Activated naive CD8-positive, alpha-beta T cell treated with anti-CD3 and anti-CD28 coated beads, Interleukin-2, amount 50 U/mL, for 24 hours (primary cell): ENCODE results near the gene DGKA.

Experiments
- ATAC-seq: fragments of 150-1000 bp; cut with Tn5 transposase; one replicate; pipeline ENCODE4 v1.10.0; 2021
- DNase-seq: peaks from one replicate; pipeline ENCODE4 v3.0.0; 2021
- H3K27ac Mint-ChIP-seq: one replicate; pipeline ENCODE4 v1.8.0; 2021; ENCODE audit warnings: mild to moderate bottlenecking, mixed read lengths
- H3K27me3 Mint-ChIP-seq: one replicate; pipeline ENCODE4 v1.8.0; 2021; ENCODE audit warnings: mixed read lengths
- H3K36me3 Mint-ChIP-seq: one replicate; pipeline ENCODE4 v1.8.0; 2021; ENCODE audit warnings: low read depth, mixed read lengths
- H3K4me1 Mint-ChIP-seq: one replicate; pipeline ENCODE4 v1.8.0; 2021; ENCODE audit warnings: mixed read lengths
- H3K4me3 Mint-ChIP-seq: one replicate; pipeline ENCODE4 v1.8.0; 2021; ENCODE audit warnings: mild to moderate bottlenecking, moderate library complexity, mixed read lengths
- H3K9me3 Mint-ChIP-seq: one replicate; pipeline ENCODE4 v1.8.0; 2021; ENCODE audit warnings: mixed read lengths

DGKA gene

GRCh38 chr12:55938826-55939501 lies 8.0 kb downstream of the DGKA start:
- Mint-ChIP-seq H3K9me3 (no peaks in the 10 kb centered on the region), H3K36me3 (peaks cover 60% of the 10 kb centered on the region), H3K4me3 (no peak overlapping the region), H3K27ac (peak overlapping the region; percentile 74), H3K4me1 (peaks cover 60% of the 10 kb centered on the region), H3K27me3 (no peaks in the 10 kb centered on the region)
- peak; percentile 23 for DNase-seq
- ATAC-seq: peak; percentile 55

GRCh38 chr12:55940065-55940732 lies 9.2 kb downstream of the DGKA start:
- Mint-ChIP-seq H3K27ac (peak overlapping the region; percentile 49), H3K27me3 (no peaks in the 10 kb centered on the region), H3K9me3 (no peaks in the 10 kb centered on the region), H3K4me1 (peaks cover 48% of the 10 kb centered on the region), H3K36me3 (peaks cover 68% of the 10 kb centered on the region), H3K4me3 (no peak overlapping the region)
- ATAC-seq (peak; percentile 86), DNase-seq (peak; percentile 82)

DNA sequence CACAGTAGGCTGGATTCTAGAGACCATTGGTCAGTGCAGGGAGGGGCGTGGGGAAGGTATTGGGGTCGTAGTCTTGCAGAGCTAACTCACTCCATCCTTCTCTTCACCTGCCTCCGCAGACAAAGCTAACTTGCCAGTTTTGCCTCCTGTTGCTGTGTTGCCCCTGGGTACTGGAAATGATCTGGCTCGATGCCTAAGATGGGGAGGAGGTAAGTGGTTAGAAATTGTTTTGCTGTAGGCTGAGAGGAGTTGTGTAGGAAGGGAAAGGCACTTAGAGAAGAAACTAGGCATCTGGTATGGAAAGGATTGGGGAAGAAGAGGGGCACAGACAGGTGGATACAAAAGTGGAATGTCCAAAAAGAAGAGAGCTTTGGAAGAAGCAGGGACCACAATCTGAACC lies 11.1 kb downstream of the DGKA start:
- Mint-ChIP-seq H3K4me3 (no peak overlapping the region), H3K4me1 (peaks cover 51% of the 10 kb centered on the region), H3K36me3 (peaks cover 75% of the 10 kb centered on the region), H3K27me3 (no peaks in the 10 kb centered on the region), H3K27ac (peak overlapping the region; percentile 55), H3K9me3 (no peaks in the 10 kb centered on the region)
- DNase-seq: no peak
- ATAC-seq: no peak

DNA sequence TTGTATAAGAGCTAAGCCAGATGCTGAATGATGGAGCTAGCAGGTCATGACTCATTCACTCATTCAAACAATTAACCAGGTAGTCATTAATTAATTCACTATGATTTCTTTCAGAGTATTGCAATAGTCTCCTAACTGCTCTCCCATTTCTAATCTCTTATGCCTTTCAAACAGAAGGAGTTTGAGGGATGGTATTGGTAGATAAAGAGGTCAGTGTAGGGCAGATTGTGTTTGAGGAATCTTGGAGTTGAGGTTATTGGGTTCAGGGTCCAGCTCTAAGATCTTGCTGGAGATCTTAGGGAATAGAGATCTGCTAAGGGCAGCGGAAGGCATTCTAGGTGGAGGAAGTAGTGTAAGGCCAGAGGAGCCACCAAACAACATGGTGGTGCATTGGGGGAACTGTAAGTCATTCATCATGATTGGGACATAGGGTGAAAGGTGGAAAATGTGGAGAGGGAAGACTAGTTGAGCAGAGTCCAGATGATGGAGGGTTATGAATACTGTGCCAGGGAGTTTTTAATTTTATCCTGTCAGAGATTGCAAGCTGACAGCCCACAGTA lies 11.7 kb downstream of the DGKA start:
- DNase-seq: no peak
- no peak overlapping the region for H3K4me3 Mint-ChIP-seq
- H3K27ac Mint-ChIP-seq: peak overlapping the region; percentile 45
- ATAC-seq: no peak
- H3K9me3 Mint-ChIP-seq: no peaks in the 10 kb centered on the region
- peaks cover 48% of the 10 kb centered on the region for H3K4me1 Mint-ChIP-seq
- no peaks in the 10 kb centered on the region for H3K27me3 Mint-ChIP-seq
- peaks cover 75% of the 10 kb centered on the region for H3K36me3 Mint-ChIP-seq

DNA sequence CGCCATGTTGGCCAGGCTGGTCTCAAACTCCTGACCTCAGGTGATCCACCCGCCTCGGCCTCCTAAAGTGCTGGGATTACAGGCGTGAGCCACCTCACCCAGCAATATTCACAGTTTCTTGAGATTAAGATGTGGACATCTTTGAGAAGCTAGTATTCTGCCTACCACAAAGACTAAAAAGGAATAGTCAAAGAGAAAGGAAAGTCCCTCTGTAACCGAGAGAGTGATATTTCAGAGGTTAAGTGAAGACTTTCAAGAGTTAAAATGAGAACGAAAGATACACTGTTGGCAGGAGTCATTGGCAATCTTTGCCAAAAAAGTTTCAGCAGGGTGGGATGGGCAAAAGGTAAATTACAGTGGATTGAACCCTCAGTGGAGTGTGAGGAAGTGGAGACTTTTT lies 15.6 kb downstream of the DGKA start:
- H3K27ac Mint-ChIP-seq: peak overlapping the region; percentile 55

GRCh38 chr12:55955344-55955743 lies 24.4 kb downstream of the DGKA start:
- peaks cover 9% of the 10 kb centered on the region for H3K4me1 Mint-ChIP-seq
- no peaks in the 10 kb centered on the region for H3K9me3 Mint-ChIP-seq
- H3K27ac Mint-ChIP-seq: peak overlapping the region; percentile 10
- no peaks in the 10 kb centered on the region for H3K27me3 Mint-ChIP-seq
- no peak overlapping the region for H3K4me3 Mint-ChIP-seq
- ATAC-seq: peak; percentile 3
- peaks cover 27% of the 10 kb centered on the region for H3K36me3 Mint-ChIP-seq
- DNase-seq: no peak

More for the DNA sequence above, 15.6 kb downstream of the DGKA start:
- Mint-ChIP-seq H3K4me3 (no peak overlapping the region), H3K27me3 (no peaks in the 10 kb centered on the region), H3K36me3 (peaks cover 66% of the 10 kb centered on the region), H3K9me3 (no peaks in the 10 kb centered on the region), H3K4me1 (peaks cover 19% of the 10 kb centered on the region)
- ATAC-seq (peak; percentile 49), DNase-seq (no peak)

DNA sequence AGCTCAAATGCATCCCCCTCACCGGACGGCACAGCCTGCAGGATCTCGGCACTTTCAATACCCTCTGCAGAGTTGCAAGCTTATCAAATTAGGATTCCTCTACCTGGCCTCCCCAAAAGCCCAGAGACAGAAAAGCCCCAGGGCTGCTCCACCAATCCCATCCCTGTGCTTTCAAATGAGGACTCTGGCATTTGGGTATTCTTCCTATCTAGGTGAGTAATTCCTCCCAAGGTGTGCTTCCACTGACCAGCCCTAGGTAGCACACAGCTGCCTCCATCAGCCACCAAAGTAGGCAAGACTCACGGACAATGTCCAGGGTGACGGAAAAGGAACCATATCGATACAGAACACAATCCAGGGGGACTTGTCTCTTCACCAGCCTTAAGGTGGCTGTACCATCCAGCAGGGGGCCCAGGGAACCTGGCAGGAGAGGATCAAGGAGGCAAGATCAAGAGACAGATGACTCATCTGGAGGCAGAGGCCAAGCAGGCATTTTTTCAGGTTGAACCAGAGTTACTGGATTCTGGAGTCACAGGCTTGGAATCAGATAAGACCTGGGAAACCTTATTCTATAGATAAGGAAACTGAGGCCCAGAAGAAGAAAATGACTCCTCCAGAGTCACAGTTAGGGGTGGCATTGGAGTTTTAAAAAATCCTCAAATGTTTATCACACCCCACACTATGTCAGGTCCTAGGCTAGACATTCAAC lies 25.0 kb downstream of the DGKA start:
- peak; percentile 77 for ATAC-seq
- no peak overlapping the region for H3K4me3 Mint-ChIP-seq

DNA sequence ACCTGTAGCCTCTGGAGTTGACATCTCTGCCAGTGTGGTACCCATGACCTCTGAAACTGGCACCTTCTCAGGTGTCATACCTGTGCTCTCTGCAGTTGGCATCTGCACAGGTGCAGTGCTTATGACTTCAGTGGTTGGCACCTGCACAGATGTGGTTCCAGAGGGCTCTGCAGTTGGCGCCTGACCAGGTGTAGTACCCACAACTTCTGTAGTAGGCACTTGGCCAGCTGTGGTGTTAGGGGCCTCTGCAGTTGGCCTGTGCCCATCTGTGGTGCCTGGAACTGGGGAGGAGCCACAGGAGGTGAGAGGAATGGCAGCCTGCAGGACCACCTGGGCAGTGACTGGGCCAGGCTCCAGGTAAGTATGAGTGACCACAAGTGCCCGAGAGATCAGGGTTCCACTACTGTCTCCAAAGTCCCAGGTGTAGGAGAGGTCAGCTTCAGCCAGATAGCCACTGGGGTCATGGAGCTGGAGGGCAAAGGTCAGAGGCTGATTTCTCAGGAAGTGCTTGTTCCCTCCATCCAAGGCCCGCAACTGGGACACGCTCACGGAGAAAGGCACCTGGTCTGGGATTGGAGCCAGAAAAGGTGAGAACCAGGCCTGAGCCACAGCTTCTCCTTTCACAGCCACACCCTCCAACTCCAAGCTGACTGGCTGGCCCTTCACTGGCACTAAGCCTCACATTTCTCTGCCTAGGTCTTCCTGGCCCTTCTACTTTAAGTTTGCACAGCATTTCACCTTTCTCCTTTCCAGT lies 26.3 kb downstream of the DGKA start:
- Mint-ChIP-seq H3K4me3 (no peak overlapping the region), H3K9me3 (no peaks in the 10 kb centered on the region), H3K4me1 (peaks cover 9% of the 10 kb centered on the region), H3K27me3 (no peaks in the 10 kb centered on the region), H3K36me3 (peaks cover 21% of the 10 kb centered on the region), H3K27ac (no peak overlapping the region)
- ATAC-seq (no peak), DNase-seq (no peak)

More for the DNA sequence above, 25.0 kb downstream of the DGKA start:
- DNase-seq: peak; percentile 57
- peaks cover 9% of the 10 kb centered on the region for H3K4me1 Mint-ChIP-seq
- H3K36me3 Mint-ChIP-seq: peaks cover 27% of the 10 kb centered on the region
- H3K27ac Mint-ChIP-seq: peak overlapping the region; percentile 10
- no peaks in the 10 kb centered on the region for H3K9me3 Mint-ChIP-seq
- no peaks in the 10 kb centered on the region for H3K27me3 Mint-ChIP-seq

DNA sequence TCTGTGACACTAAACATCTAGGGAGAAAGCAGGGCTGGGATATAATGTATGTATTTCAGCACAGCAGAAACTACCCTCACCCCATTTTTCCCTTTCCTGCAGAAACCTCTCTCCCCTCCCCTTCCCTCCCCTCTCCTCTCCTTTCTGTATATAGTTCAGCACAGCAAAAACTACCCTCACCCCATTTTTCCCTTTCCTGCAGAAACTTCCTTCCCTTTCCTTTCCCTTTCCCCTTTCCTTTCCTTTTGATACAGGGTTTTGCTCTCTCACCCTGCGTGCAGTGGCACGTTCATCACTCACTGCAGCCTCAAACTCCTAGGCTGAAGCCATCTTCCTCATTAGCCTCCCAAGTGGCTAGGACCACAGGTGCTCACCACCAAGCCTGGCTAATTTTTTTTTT lies 32.8 kb downstream of the DGKA start:
- Mint-ChIP-seq H3K4me1 (peaks cover 27% of the 10 kb centered on the region), H3K36me3 (peaks cover 10% of the 10 kb centered on the region), H3K27me3 (no peaks in the 10 kb centered on the region), H3K9me3 (no peaks in the 10 kb centered on the region), H3K27ac (no peak overlapping the region), H3K4me3 (no peak overlapping the region)
- ATAC-seq: no peak
- DNase-seq: no peak

DNA sequence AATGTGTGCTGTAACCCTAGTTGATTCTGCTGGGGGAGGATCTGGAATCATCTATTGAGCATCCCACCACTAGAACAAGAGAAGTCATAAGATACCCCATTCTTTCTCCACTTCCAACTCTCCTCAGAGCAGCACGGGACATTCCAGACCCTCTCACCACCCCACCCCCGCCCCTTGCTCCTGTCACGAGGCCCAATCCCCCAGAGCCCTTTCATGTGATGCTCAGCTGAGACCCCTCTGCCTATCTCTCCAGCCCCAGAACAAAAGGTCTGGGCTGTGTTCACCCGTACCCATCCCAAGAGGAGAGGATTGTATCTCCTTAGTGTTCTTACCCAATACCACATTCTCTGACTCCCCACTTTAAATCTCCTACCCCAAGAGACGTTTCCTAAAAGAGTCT lies 34.3 kb downstream of the DGKA start:
- Mint-ChIP-seq H3K4me1 (peaks cover 29% of the 10 kb centered on the region), H3K9me3 (no peaks in the 10 kb centered on the region), H3K27ac (peak overlapping the region; percentile 10), H3K27me3 (no peaks in the 10 kb centered on the region), H3K4me3 (no peak overlapping the region), H3K36me3 (peaks cover 17% of the 10 kb centered on the region)
- no peak for ATAC-seq
- DNase-seq: no peak

DNA sequence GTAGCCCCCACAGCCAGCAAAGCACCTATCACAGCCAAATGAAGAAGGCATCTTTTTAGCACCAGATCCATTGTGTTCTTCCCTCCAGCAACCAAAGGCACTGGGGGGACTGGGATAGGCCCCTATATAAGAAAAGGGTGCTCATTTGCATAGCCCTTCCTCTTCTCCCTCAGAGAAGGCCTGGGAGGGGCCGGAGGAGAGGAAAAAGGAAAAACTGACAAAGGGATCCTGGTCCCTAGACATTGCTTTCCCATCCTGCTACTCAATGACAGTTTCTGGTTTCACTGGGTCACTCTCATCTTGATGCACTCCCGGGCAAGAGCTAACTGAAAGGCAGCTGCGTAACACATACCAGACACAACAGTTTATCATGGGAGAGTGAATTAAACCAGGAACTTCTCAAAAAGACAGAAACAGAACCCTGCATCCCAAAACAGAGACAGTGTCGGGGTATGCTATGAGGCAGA lies 35.0 kb downstream of the DGKA start, which contains the start of gene PMEL:
TSS of gene PMEL (minus strand) at position 102 of the 467 bp plus-strand sequence. CDS start at position 71, 31 bp downstream.
- Mint-ChIP-seq H3K36me3 (peaks cover 21% of the 10 kb centered on the region), H3K4me3 (peak within 1 kb of the TSS; percentile 97), H3K9me3 (no peaks in the 10 kb centered on the region), H3K27me3 (no peaks in the 10 kb centered on the region), H3K4me1 (peaks cover 32% of the 10 kb centered on the region), H3K27ac (peak within 1 kb of the TSS; percentile 89)
- ATAC-seq (no peak), DNase-seq (no peak)

DNA sequence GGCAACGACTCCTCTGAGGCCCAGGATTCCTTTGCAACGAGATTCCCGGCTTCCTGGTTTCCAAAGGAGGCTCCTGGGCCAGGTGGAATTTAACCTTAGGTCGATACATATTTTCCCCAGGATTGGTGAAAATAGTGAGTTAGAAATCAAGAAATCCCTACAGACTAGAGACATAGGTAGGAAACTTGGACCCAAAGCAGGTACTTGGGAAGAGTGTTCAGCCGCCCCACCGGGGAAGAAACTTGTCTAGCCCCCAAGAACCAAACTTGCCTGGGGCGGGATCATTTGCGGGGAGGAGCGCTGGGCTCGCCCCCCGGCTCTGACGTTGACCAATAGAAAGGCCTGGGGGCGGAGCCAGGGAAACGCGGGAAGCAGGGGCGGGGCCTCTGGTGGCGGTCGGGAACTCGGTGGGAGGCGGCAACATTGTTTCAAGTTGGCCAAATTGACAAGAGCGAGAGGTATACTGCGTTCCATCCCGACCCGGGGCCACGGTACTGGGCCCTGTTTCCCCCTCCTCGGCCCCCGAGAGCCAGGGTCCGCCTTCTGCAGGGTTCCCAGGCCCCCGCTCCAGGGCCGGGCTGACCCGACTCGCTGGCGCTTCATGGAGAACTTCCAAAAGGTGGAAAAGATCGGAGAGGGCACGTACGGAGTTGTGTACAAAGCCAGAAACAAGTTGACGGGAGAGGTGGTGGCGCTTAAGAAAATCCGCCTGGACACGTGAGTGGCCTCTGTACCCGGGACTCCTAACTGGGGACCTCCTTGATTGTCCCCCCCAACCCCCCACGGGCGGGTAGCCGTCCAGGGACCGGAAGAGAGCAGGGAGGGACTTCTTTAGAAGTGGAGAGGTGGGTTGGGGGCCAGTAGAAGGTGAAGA lies 35.7 kb downstream of the DGKA start, which contains the start of gene CDK2:
TSS of gene CDK2 (plus strand) at position 423 of the 874 bp plus-strand sequence. CDS start at position 602, 179 bp downstream.
- peak within 1 kb of the TSS; percentile 97 for H3K4me3 Mint-ChIP-seq
- peaks cover 32% of the 10 kb centered on the region for H3K4me1 Mint-ChIP-seq
- ATAC-seq (peak; percentile 95), DNase-seq (peak; percentile 97)
- H3K9me3 Mint-ChIP-seq: no peaks in the 10 kb centered on the region
- H3K36me3 Mint-ChIP-seq: peaks cover 25% of the 10 kb centered on the region
- peak within 1 kb of the TSS; percentile 89 for H3K27ac Mint-ChIP-seq
- H3K27me3 Mint-ChIP-seq: no peaks in the 10 kb centered on the region

- ATAC-seq: no peak
- DNase-seq: no peak
- Mint-ChIP-seq H3K9me3 (no peaks in the 10 kb centered on the region), H3K4me3 (peak overlapping the region; percentile 97), H3K36me3 (peaks cover 25% of the 10 kb centered on the region), H3K4me1 (peaks cover 32% of the 10 kb centered on the region), H3K27me3 (no peaks in the 10 kb centered on the region), H3K27ac (no peak overlapping the region)
Observed at GRCh38 chr12:55969356-55969755, 38.4 kb downstream of the DGKA start.
